ENCODE measurements around the gene IFNA5.

GRCh38 chr9:21287280-21287679 is 17.8 kb downstream of the IFNA5 start:
- TF ChIP-seq MTA3 (IDR thresholded peaks at IDR 0.05; ENCODE audit: borderline replicate concordance, low read length) = no peak
- TF ChIP-seq BCLAF1 (IDR thresholded peaks at IDR 0.05) = no peak
- no peak for TF ChIP-seq SMC3 (IDR thresholded peaks at IDR 0.05; ENCODE audit: borderline replicate concordance, low read length)
- TF ChIP-seq RFX5 (IDR thresholded peaks at IDR 0.05; ENCODE audit: low read depth, low read length) = no peak
- no peak for TF ChIP-seq DPF2 (IDR thresholded peaks at IDR 0.05)
- TF ChIP-seq, protein P1, sequence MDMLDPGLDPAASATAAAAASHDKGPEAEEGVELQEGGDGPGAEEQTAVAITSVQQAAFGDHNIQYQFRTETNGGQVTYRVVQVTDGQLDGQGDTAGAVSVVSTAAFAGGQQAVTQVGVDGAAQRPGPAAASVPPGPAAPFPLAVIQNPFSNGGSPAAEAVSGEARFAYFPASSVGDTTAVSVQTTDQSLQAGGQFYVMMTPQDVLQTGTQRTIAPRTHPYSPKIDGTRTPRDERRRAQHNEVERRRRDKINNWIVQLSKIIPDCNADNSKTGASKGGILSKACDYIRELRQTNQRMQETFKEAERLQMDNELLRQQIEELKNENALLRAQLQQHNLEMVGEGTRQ (IDR thresholded peaks at IDR 0.05; ENCODE audit: borderline replicate concordance, low read depth, low read length) = no peak
- TF ChIP-seq, protein P2, sequence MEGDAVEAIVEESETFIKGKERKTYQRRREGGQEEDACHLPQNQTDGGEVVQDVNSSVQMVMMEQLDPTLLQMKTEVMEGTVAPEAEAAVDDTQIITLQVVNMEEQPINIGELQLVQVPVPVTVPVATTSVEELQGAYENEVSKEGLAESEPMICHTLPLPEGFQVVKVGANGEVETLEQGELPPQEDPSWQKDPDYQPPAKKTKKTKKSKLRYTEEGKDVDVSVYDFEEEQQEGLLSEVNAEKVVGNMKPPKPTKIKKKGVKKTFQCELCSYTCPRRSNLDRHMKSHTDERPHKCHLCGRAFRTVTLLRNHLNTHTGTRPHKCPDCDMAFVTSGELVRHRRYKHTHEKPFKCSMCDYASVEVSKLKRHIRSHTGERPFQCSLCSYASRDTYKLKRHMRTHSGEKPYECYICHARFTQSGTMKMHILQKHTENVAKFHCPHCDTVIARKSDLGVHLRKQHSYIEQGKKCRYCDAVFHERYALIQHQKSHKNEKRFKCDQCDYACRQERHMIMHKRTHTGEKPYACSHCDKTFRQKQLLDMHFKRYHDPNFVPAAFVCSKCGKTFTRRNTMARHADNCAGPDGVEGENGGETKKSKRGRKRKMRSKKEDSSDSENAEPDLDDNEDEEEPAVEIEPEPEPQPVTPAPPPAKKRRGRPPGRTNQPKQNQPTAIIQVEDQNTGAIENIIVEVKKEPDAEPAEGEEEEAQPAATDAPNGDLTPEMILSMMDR (IDR thresholded peaks at IDR 0.05 in 2 of 3, conservative IDR thresholded peaks at IDR 0.05 in 1 of 3; ENCODE audit: control insufficient read depth in 2 of 3, extremely low read depth in 1 of 3, insufficient read depth in 1 of 3, low read depth in 3 of 3, low read length in 3 of 3) = no peak
- TF ChIP-seq NRF1 (conservative IDR thresholded peaks at IDR 0.05; ENCODE audit: low read depth, low read length) = no peak
- TF ChIP-seq, protein P3, sequence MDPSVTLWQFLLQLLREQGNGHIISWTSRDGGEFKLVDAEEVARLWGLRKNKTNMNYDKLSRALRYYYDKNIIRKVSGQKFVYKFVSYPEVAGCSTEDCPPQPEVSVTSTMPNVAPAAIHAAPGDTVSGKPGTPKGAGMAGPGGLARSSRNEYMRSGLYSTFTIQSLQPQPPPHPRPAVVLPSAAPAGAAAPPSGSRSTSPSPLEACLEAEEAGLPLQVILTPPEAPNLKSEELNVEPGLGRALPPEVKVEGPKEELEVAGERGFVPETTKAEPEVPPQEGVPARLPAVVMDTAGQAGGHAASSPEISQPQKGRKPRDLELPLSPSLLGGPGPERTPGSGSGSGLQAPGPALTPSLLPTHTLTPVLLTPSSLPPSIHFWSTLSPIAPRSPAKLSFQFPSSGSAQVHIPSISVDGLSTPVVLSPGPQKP (IDR thresholded peaks at IDR 0.05; ENCODE audit: low read depth, low read length) = no peak
- TF ChIP-seq HDAC2 (IDR thresholded peaks at IDR 0.05) = no peak
- no peak for TF ChIP-seq POLR2A (IDR thresholded peaks at IDR 0.05; ENCODE audit: low read depth, low read length)

Measured in GM12878 (cell line).